T-helper 2 cell treated with Interferon-gamma antibody and Interleukin-4, amounts not matched to agents 100 ng/mL and 5 ng/mL, for 36 hours (primary cell): Measurements from ENCODE around the gene ZNF541. TPM values are rescaled to one million over a fixed set of nuclear protein-coding genes. Genes with fewer than 3 reads are reported as not detected.

ENCODE experiments used
- intact Hi-C: fragments of 100-400 bp; cut with micrococcal nuclease; formaldehyde crosslinking; loops from one replicate; pipeline ENCODE4 v1.15.1; 2023
- total RNA-seq: library from RNA; stranded (reverse); gene quantifications from 2 replicates; pipeline ENCODE4 v1.2.3, GENCODE V29; 2022

The ZNF541 gene, protein sequence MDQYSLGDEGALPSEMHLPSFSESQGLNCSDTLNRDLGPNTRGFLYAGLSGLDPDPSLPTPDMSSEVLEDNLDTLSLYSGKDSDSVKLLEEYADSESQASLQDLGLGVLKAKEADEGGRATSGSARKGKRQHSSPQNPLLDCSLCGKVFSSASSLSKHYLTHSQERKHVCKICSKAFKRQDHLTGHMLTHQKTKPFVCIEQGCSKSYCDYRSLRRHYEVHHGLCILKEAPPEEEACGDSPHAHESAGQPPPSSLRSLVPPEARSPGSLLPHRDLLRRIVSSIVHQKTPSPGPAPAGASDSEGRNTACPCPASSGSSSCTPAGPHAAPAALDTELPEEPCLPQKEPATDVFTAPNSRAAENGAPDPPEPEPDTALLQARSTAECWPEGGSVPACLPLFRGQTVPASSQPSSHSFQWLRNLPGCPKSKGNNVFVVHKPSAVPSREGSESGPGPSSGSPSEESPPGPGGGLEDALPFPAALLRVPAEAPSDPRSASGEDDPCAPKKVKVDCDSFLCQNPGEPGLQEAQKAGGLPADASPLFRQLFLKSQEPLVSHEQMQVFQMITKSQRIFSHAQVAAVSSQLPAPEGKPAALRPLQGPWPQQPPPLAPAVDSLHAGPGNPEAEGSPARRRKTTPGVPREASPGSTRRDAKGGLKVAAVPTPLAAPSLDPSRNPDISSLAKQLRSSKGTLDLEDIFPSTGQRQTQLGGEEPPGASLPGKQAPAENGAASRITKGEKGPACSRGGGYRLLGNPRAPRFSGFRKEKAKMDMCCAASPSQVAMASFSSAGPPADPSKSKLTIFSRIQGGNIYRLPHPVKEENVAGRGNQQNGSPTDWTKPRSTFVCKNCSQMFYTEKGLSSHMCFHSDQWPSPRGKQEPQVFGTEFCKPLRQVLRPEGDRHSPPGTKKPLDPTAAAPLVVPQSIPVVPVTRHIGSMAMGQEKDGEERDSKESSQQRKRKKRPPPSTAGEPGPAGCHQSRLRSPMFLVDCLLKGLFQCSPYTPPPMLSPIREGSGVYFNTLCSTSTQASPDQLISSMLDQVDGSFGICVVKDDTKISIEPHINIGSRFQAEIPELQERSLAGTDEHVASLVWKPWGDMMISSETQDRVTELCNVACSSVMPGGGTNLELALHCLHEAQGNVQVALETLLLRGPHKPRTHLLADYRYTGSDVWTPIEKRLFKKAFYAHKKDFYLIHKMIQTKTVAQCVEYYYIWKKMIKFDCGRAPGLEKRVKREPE (N-terminal part only)
- total RNA-seq = 0.39 and 0.50 TPM in 2 replicates

DNA sequence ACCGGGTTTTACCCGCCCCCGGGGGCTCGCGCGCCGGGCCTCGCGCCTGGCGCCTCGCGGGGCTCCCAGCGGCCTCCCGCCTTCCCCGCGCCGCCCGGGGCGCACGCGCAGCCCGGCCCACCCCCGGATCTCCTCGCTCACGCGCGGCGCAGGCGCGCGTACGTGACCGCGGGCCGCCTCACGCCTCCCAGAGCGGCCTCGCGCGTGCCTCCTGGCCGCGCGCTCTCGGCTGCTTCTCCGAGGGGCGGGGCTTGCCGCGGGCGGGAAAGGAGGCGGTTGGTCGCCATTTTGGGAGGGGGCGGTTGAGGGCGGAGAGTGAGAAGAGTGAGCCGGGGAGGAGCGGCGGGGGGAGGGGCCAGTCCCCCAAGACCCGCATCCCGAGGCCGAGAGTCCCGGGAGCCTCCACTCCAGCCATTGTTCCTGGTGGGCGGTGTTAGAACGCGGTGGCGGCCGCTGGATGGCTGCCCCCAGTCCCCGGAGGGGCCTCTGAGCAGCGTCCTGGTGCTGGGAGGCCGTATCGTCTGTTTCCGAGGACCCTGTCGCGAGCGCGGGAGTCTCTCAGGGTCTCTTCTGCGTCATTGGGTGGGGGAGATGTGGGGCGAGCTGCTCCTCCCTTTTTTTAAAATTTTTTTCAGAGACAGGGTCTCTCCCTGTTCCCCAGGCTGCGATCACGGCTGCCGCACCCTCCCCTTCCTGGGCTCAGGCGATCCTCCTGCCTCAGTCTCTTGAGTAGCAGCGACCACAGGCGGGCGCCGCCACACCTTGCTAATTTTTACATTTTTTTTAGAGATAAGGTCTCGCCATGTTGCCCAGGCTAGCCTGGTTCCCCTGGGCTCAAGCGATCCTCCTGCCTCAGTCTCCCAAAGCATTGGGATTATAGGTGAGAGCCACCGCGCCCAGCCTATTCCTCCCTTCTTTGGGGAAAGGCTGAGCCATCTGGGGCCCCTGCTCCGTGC, at the start of gene ZNF541:
Gene ZNF541 (minus strand): TSS at position 78 of the 956 bp plus-strand sequence. CDS start 17,292 bp downstream, outside the sequence.
- intact Hi-C loops = no loop called here

DNA sequence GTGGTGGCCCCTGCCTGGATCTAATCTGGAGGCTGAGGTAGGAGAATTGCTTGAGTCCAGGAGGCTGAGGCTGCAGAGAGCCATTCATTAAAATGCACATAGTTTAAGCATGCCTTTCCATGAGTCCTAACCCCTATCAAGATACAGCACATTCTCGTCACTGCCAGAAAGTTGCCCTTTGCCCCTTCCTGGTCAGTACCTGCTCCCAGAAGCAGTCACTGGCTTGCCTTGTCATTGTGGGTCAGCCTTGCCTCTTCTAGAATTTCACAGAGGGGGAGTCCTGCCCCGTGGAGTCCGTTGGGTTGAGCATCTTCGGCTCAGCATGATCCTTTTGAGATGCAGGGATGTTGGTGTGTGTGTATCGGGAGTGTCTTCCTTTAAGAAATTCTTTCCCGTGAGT, 46.8 kb upstream of the ZNF541 start:
- intact Hi-C loops = no loop called here

DNA sequence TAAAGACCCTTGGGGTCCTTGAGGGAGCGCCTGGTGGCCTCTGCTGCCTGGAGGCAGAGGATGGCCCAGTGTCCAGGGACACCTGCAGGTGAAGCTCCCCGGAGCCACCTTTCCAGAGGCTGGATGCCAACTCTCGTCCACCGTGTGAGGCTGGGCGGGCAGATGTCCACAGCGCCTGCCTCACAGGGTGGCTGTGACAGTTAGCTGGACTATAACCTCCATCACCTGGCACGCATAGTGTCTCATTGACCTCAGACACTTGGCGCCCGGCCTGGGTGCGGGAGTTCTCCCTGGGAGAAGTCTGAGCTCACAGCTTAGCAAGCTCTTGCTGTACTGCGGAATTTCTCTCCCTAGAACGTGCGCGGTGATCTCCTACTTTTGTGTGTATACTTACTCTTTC, 45.8 kb upstream of the ZNF541 start:
- intact Hi-C loops = no loop called here

DNA sequence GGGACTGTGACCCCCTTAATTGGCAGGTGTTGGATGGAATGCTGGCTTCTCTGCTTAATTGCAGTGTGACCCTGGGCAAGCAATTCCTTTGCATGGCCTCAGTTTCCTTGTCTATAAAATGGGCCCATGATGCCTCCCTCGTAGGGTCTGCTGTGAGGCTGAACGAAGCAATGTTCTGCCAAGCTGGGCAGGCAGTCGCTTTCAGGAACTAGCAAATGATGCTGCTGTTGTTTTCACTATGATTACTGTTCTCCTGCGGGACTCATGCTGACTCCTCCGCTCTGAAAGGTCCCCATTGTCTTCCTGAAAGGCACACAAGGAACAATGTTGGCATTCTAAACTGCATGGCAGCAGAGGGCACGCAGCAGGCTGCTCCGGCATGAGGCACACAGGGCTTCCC, 42.8 kb upstream of the ZNF541 start:
- intact Hi-C loops = no loop called here

DNA sequence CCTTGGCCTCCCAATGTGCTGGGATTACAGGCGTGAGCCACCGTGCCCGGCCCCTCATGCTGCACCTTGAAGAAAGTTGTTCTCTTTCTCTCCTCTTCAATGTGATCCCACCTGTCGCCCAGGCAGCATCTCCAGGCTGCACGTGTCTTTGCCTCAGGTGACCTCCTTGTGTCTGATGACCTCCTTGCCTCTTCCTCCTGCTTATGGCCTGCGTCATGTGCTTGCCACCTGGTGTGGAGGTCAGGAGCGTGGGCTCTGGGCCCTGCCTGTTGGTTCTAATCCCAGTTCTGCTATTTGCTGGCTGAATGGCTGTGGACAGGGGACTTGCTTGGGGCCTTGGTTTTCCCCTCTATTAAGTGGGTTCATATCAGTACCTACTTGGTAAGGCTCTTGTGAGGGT, 42.3 kb upstream of the ZNF541 start:
- intact Hi-C loops = no loop called here

DNA sequence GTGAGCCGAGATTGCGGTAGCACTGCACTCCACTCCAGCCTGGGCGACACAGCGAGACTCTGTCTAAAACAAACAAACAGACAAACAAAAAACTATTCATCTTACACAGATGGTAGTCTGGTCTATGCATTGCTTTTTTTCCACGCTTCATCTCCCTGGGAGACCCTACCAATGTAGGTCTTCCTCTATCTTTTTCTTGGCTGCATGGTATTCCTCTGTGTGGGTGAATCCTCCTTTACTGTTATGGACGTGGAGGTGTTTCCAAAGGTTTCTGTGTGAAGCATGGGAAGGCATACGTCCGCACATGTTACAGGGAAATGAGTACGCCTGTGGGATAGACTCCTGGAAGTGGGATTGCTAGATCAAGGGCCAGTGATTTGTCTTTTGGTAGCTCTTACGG, 41.6 kb upstream of the ZNF541 start:
- intact Hi-C loops = no loop called here

DNA sequence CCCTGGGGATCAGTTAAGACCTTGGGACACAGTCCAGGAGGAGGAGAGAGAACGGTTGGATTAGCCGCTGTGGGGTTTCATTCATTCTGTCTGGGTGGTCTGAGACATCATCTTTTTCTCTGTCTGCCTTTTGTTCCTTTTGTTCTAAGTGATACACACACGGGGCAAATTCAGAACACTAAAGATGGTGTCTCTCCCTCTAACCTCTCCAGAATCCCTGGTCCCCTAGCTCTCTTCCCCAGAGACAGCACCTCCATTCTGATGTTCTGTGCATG, 41.0 kb upstream of the ZNF541 start:
- intact Hi-C loops = no loop called here

DNA sequence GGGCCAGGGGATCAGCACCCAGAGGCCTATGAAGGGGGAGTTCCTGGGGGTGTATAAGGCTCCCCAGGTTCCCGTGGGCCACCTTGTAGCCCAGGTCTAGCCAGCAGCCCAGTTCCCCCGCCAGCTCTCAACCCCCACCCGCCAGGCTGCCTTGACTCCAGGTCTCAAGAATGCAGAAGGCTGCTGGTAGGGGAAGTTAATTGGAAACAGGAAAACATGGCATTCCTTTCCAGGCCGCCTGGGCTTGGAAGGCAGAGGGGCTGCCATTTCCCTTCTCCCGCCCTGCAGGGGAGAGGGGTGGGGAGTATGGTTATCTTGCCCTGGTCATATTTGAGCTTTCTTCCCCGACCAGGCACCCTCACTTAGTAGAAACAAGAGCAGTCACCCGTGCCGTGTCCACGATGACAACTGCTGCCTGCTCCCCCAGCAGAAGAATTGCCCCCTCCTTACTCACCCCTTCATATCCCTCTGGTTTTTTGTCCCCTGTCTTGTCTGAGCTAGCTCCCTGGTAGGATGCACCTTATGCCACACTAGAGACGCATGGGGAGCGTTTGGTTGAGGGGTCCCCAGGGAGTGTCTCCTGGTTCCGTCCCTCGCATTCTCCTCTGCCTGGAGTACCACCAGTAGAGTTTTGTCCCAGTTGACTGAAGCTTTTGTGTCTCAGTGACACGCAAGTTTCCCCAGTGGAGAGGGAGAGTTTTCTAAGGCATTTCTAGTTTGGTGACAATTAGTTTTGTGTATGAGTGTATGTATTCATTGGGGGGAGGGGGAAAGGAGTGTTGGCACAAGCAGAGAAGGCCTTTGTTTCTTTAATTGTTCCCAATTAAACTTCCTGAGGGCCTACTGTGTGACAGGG, 40.4 kb upstream of the ZNF541 start:
- intact Hi-C loops = no loop called here

DNA sequence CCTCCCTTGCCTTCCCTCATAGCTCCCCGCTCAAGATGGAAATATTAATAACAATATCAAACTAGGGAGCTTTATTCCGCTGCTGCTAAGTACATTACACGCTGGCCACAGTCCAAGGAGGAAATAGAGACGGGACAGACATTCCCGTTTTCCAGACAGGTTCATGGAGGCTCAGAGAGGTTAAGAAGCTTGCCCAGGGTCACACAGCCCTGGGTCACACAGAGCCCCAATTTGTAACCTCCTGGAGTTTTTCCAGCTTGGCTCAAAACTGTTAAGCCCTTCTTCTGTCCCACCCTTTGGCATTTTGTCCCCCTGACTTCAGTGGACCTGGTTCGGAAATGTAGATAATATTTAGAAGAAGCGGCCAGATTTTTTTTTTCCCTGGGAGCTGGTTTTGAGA, 38.0 kb upstream of the ZNF541 start:
- intact Hi-C loops = loop anchor here (2.0 kb wide), 1 partner anchor 174 kb away; no protein-coding TSS in a partner anchor

DNA sequence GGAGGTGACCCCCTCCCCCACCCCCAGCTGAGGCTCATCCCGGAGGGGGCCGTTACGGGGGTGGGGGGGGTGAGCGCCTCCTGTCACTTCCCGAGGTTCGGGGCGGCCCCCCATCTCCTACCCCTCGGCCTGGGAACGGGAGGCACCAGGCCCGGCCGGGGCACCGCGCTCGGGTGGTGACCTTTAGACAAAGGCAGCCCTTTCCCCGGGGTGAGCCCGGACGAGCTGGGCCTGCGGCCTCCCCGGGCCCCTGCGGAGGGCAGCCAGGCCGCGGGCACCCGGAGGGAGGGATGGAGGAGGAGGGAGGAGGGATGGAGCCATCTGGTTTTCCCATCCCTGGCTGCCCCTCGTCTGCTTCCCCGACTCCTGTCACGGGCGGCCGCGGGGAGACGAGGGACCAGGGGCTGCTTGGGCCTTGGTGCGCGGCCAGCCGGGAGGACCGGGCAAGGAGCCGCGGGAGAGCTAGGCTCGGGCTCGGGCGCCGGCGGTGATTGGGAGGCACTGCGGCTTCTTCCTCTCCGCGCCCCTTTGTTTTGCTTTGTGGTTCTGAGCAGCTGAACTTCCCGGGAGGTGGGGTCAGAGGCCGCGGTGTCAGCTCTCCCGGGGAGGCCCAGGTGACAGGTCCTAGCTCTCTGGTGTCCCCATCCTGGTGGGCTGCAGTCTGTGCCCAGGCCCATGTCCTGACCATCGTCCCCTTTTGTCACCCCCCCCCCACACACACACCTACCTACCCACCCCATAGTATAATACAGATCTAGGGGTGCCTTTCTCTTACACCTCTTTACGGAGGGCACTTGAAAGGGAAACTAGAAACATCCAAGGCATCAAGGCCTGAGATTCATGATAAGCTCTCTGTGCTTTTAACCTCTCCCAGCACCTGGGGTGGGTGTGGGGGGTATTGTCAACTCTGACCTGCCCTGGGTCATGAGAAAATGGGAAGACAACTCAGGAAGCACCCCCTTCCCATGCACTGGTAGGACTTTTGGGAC, 37.3 kb upstream of the ZNF541 start:
- intact Hi-C loops = loop anchor here (2.0 kb wide), 2 partner anchors 95 to 173 kb away; partner anchors contain the start of gene NAPA

DNA sequence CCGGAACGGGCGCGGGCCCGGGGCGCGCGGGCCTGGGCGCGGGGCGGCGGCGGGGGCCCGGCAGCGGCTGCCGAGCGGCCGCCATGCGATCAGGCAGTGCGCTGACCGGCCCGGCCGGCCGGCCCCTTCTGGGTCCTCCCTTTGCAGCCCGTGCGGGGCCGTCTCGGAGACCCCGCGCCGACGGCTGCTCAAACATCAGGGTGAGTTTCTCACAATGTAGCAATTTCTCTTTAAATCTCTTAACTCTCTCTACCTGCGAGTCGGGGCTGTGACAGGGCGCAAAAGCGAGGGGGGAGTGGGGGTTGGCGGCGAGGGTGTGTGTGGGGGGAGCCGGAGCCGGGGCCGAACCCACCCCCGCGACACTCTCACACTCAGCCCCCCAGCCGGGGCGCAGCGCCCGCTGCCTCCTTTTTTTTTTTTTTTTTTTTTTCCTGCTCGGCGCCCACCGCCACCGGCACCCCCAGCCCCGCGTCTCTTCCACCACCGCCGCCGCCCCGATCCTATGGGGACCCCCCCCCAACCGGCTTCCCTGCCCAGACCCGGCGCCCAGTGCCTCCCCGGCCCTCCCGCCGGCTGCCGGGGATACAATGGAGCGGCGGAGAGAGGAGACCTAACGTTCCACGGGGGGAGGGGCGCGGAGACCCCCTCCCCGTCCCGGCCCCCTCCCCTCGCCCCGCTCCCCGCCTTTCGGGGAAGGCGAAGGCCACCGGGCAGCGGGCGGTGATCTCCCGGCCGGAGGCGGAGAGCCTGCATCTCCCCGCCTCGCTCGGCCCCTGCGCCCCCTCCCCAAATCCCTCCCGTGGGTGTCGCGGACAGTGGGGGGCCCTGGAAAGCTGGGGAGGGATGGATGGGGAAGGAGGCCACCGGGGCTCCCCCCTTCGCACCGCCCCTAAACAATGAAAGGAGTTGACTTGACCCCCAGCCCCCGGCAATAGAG, 36.3 kb upstream of the ZNF541 start, which contains the start of gene BICRA:
Gene BICRA (plus strand): TSS at position 166 of the 937 bp plus-strand sequence. CDS start 64,441 bp downstream, outside the sequence.
- intact Hi-C loops = loop anchor here (1.0 to 2.0 kb wide), 3 partner anchors 9 to 352 kb away; partner anchors contain the start of gene NAPA

DNA sequence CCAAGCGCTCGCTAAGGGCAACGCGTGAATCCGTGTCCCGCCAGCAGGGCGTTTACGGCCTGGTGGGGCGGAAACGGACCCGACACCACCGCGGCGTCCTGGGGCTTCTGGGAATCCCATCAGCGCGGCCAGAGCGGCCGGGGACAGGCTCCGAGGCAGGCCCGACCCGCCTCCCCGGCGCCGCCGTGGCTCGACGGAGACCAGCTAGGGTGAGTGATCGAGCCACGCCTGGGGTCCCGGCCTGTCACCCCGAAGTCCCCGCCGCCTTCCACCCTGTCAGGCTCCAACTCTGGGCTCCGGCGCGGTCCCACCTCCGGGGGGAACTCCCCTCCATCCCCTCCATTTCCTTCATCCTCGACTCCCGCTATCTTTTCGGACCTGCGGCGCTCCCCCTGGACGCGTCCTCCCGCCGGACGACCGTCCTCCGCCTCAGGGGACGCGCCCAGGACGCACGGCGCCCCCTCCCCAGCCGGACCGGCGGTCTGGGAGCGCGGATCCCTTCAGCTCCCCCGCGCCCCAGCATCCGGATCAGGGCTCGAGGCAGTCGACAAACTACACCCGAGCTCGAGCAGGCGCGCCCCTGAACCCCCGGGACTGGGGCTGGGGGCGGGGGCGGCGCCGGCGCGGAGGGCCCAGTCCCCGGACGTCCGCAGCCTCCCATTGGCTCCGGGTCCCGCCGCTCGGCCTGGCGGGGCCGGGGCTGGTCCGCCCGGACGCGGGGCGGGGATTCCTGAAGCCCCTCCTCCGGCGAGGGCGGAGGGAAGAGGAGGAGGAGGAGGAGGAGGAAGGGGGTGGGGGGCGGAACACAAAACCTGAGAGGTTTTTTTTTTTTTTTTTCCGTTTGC, 35.3 kb upstream of the ZNF541 start:
- intact Hi-C loops = loop anchor here (1.0 to 2.0 kb wide), 3 partner anchors 8 to 351 kb away; partner anchors contain the start of gene NAPA

DNA sequence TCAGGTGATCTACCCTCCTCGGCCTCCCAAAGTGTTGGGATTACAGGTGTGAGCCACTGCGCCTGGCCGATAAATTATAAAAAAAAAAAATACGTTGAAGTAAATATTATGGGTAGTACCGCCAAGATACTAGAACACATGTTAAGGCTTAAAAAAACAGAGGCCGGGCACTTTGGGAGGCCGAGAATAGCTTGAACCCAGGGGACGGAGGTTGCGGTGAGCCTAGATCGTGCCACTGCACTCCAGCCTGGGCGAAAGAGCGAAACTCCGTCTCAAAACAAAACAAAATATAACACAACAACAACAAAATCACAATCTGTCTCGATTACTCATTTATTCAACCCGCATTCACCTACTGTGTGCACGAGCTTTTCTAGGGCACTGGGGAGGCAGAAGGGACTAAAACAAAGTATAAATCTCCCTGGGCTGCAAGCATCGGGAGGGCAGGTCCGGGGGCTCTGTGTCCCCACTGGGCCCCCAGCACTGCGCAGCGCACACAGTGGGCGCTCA, 34.7 kb upstream of the ZNF541 start:
- intact Hi-C loops = loop anchor here (1.0 to 2.0 kb wide), 3 partner anchors 7 to 350 kb away; partner anchors contain the start of gene NAPA

DNA sequence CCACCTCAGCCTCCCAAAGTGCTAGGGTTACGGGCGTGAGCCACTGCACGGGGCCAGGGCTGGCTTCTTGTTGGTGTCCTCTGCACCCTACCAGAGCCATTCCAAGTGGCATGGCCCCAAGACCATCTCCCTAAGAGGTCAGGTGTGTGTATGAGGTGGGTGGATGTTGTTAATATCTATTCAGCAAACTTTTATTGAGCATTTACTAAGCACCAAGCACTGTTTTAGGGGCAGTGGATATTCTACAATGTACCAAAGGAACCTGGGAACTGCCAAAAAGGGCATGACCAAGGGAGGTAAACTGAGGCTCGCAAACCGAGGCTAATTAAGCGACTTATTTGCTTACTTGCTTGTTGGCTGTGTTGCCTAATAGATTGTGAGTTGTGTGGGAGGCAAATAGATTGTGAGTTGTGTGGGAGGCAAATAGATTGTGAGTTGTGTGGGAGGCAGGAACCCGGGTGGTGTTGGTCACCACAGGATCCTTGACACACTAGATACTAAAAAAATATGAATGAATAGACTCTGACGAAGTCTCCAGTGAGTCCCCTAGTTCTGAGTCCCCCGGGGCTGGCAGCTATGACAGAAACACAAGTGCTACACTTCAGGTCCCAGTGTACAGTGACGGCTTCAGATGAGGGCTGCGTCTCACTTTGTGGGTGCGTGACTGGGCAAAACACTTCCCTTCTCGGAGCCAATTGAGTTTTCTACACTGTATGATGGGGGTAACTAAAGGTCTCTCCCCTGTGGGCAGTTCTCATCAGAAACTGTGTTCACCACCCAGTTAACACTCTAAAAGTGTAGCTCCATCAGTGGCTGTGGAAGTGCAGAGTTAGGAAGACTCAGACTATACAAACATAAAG, 31.0 kb upstream of the ZNF541 start:
- intact Hi-C loops = no loop called here
